NOMO-1 treated with dmso at 0.1 percent for 144 hours (cell line): ENCODE results near the gene KIF3B.
"Not testable (repeated sequence)": the region's sequence is repeated elsewhere in the genome, so short reads cannot be mapped to it uniquely, and the experiment has no call there.

Source experiments
- DNase-seq: peaks from one replicate; lab custom pipeline; 2025; ENCODE audit not compliant: unreplicated experiment; lab: John Stamatoyannopoulos, UW

Gene KIF3B

GRCh38 chr20:32382102-32382950 lies 104.9 kb downstream of the KIF3B start:
- DNase-seq: no peak

- DNase-seq: not testable (repeated sequence)
These were observed 106.0 kb downstream of the KIF3B start for GRCh38 chr20:32383441-32383840.
